22Rv1 (cell line): ENCODE results near the gene SHD.

ENCODE experiments used
- H3K27ac ChIP-seq: fragments of 450-650 bp; 2 replicates; pipeline ENCODE4 v1.5.1; 2017
- ZFX ChIP-seq: fragments of 450-650 bp; IDR thresholded peaks from 2 replicates; pipeline ENCODE4 v1.6.1; 2017; ENCODE audit warnings: antibody characterized with exemption, borderline replicate concordance
- TF ChIP-seq, protein P1 (sequence below): fragments of 450-650 bp; IDR thresholded peaks from 2 replicates; pipeline ENCODE4 v1.5.1; 2017; ENCODE audit warnings: mild to moderate bottlenecking

SHD gene

DNA sequence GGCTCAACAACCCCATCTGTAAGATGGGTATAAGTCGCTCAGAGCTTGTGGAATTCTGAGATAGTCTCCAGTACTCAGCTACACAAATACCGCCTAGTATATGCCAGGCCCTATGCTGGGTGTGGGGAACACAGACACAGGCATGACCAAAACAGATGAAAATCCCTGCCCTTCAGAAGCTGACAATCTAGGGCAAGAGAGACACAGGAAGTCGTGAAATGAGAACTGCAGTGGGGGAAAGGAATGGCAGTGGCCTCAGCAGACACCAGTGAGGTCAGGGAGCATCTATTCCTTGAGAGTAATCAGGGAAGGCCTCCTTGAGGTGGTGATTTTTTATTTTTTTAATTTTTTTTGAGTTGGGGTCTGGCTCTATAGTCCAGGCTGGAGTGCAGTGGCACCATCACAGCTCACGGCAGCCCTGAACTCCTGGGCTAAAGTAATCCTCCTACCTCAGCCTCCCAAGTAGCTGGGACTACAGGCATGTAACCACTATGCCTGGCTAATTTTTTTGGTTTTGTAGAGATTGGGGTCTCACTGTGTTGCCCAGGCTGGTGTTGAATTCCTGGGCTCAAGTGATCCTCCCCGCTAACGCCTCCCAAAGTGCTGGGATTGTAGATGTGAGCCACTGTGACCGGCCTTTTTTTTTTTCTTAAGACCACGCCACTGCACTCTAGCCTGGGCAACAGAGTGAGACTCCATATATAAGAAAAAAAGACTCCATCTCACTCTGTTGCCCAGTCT, 19.9 kb downstream of the SHD start:
- no peak overlapping the region for H3K27ac ChIP-seq
- TF ChIP-seq, protein P1, sequence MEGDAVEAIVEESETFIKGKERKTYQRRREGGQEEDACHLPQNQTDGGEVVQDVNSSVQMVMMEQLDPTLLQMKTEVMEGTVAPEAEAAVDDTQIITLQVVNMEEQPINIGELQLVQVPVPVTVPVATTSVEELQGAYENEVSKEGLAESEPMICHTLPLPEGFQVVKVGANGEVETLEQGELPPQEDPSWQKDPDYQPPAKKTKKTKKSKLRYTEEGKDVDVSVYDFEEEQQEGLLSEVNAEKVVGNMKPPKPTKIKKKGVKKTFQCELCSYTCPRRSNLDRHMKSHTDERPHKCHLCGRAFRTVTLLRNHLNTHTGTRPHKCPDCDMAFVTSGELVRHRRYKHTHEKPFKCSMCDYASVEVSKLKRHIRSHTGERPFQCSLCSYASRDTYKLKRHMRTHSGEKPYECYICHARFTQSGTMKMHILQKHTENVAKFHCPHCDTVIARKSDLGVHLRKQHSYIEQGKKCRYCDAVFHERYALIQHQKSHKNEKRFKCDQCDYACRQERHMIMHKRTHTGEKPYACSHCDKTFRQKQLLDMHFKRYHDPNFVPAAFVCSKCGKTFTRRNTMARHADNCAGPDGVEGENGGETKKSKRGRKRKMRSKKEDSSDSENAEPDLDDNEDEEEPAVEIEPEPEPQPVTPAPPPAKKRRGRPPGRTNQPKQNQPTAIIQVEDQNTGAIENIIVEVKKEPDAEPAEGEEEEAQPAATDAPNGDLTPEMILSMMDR = no peak
- no peak for TF ChIP-seq ZFX

DNA sequence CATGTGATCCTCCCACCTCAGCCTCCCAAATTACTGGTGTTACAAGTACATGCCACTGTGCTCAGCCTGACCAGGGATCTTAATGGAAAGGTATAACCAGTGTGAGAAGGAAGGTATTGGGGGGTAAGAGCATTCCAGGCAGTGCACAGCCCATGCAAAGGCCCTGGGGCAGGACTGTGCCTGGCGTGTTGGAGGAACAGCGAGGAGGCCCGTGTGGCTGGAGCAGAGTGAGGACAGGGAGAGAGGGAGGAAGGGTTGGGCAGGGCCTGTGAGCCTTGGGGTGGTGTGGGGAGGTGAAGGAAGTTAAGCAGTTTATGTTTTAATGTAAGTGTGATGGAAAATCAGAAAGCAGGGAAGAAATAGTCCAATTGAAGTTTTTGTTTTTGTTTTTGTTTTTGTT, 21.5 kb downstream of the SHD start:
- no peak overlapping the region for H3K27ac ChIP-seq
- TF ChIP-seq, protein P1 = no peak
- TF ChIP-seq ZFX = no peak

DNA sequence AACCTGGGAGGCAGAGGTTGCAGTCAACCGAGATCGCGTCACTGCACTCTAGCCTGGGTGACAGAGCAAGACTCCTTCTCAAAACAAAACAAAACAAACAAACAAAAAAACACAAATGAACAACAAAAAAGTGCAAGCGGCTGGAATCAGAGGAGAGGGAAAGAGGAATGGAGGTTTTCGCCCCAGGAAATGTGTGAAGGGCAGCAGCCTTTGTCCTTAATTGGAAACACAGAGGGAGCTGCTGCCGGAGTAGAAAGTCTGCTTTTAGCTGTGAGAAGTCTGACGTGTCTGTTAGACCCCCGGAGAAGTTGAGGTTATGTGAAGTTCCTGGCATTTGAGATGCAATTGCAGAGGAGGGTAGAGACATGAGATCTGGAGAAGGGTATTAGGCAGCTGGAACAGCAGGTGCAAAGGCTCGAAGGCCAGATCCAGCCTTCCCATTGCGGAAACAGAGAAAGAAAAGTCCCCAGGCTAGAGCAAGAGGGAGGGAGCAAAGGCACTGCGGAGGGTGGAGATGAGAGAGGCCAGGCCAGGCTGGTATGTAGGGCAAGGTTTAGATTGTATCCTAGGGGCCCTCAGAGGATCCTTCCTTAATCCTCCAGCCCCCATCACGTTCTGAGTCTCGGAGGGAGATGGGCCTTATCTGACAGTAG, 22.6 kb downstream of the SHD start:
- TF ChIP-seq, protein P1 = no peak
- no peak for TF ChIP-seq ZFX
- no peak overlapping the region for H3K27ac ChIP-seq

DNA sequence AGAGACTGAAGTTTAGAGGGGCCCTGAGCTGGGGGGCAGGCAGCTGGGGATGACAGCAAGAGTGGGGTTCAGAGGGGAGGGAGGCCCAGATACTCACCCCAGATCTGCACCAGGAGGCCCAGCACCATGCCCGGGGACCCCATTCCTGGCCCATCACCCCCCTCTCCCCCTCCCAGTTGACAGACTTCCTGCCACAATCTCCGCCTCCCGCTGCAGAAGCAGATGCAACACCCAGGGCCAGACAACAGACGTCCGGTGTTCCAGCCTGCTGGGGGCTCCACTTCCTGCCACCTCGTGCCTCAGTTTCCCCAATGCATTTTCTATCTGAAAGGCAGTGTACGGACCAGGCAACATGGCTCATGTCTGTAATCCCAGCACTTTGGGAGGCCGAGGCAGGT, 23.2 kb downstream of the SHD start, which contains the start of gene TMIGD2:
TSS of gene TMIGD2 (minus strand) at position 147 of the 398 bp plus-strand sequence. CDS start at position 143, 4 bp downstream.
- no peak for TF ChIP-seq ZFX
- TF ChIP-seq, protein P1 = no peak
- no peak within 1 kb of the TSS for H3K27ac ChIP-seq

DNA sequence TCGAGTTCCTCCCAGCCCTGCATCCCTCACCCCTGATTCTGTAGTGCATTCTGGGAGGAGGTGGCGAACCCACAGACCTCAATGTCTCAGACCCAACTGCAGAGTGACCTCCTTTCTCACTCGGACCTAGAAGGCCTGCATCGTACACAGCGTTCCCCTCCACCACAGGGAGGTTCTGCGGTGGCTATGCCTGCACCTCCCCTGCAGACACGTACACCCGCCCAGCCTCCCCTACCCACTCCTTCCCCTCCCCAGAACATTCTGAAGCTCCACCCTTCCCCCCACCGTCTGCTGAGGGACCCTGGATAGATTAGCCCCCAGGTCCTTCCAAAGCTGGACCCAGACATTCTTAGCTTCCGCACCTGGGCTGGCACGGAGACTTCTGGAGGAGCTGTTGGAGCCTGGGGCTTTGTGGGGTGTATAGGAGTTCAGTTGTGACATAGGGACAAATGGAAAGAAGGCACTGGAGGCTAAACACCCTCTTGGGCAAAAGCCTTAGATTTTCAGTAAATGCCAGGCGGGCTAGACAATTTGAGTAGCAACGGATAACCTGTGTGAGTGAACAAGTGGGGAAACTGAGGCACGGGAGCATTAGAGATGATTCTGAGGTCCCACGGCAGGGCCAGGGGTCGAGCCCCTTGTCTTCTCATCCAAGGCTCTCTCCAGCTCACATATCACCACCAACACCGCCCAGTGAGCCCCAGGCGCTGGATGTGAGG, 24.9 kb downstream of the SHD start:
- TF ChIP-seq, protein P1 = no peak
- TF ChIP-seq ZFX = no peak
- no peak overlapping the region for H3K27ac ChIP-seq

DNA sequence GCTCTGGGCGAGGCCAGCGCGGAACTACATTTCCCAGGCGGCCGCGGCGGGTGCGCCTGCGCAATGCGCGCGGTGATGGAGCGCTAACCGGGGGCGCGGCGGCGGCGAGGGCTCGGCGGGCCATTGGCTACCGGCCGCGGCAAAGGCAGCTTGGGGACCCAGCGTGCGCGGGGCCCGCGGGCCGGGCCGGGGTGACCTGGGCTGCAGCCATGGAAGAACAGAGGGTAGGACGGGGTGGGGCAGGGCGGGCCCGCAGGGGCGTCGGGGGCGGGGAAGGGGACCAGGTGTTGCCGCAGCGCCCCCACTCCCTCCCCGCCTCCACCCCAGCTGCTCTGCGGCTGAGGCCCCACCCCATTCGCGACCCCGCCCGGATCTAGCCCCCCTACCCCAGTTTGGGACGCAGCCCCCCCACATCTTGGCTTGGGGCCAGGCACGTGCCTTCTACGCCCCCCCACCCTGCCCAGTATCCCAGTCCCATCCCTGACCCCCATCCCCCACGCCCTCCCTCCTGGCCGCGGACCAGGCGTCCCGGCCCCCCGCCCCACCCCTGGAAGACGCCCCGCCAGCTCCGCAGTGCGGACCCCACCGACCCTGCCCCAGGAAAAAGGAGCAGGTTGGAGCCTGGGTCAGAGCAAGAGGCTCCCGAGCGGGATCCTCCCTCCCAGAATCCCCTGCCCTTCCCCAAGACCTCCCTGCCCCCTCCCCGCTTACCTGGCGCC, 25.6 kb downstream of the SHD start, which contains the start of gene FSD1:
TSS of gene FSD1 (plus strand) at position 61 of the 719 bp plus-strand sequence. CDS start at position 210, 149 bp downstream.
- H3K27ac ChIP-seq = no peak within 1 kb of the TSS
- TF ChIP-seq, protein P1 = no peak
- no peak for TF ChIP-seq ZFX
